GM23248 (cell line): ENCODE measurements around the gene SURF6.

Source experiments
- EZH2 ChIP-seq: fragments of 200-600 bp; sonication (generic); IDR thresholded peaks from 2 replicates; pipeline ENCODE4 v1.6.1; 2018; ENCODE audit warnings: antibody characterized with exemption, mild to moderate bottlenecking; ENCODE audit not compliant: insufficient read depth, poor library complexity, severe bottlenecking
- EZH2phosphoT487 ChIP-seq: fragments of 200-600 bp; sonication (generic); IDR thresholded peaks from 2 replicates; pipeline ENCODE4 v1.6.1; 2018; ENCODE audit warnings: antibody characterized with exemption, moderate library complexity, mild to moderate bottlenecking, low read depth; ENCODE audit not compliant: insufficient read depth

DNA sequence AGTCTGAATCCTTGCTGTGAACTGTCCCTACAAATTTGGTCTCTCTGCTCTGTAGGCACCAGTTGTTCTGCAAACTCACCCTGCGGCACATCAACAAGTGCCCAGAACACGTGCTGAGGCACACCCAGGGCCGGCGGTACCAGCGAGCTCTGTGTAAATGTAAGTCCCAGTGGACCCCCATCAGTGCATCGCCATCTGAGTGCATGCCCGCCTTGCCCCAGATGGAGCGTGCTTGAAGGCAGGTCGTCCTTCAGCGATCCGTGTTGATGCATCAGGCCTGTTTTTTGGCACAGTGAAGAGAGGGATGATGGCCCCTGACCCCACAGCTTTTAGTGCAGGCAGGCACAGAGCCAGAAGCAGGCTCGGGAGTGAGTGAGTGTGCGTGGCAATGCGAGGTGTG is 21.7 kb upstream of the SURF6 start:
- TF ChIP-seq EZH2 (no peak), EZH2phosphoT487 (no peak)
